ENCODE measurements around the gene MB.
"Not testable (repeated sequence)": the region's sequence is repeated elsewhere in the genome, so short reads cannot be mapped to it uniquely, and the experiment has no call there.

Gene MB

GRCh38 chr22:35624547-35624946 lies 7.4 kb upstream of the MB start:
- FAIRE-seq (no peak), DNase-seq (ENCODE audit: insufficient read length, low spot score) (no peak)
- TF ChIP-seq CTCF (IDR thresholded peaks at IDR 0.05; ENCODE audit: insufficient read depth, missing control alignments): no peak

DNA sequence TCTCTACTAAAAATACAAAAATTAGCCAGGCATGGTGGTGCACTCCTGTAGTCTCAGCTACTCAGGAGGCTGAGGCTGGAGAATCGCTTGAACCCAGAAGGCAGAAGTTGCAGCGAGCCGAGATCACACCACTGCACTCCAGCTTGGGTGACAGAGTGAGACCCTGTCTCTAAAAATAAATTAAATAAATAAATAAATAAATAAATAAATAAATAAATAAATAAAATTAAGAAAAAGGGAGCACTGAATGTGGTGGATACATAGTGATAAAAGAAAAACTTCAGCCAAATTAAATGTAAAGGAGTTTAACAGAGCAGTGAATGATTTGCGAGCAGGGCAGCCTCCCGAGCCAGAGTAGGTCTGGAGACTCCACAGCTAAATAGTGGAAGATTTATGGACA lies 6.8 kb upstream of the MB start:
- not testable (repeated sequence) for FAIRE-seq

GRCh38 chr22:35622191-35622913 lies 5.2 kb upstream of the MB start:
- no peak for DNase-seq (ENCODE audit: insufficient read length, low spot score)
- FAIRE-seq: no peak

More for the DNA sequence above, 6.8 kb upstream of the MB start:
- not testable (repeated sequence) for DNase-seq (ENCODE audit: insufficient read length, low spot score)

GRCh38 chr22:35621451-35621850 lies 4.3 kb upstream of the MB start:
- FAIRE-seq (no peak), DNase-seq (ENCODE audit: insufficient read length, low spot score) (no peak)
- no peak for TF ChIP-seq CTCF (IDR thresholded peaks at IDR 0.05; ENCODE audit: insufficient read depth, missing control alignments)

More at GRCh38 chr22:35622191-35622913, 5.2 kb upstream of the MB start:
- TF ChIP-seq CTCF (IDR thresholded peaks at IDR 0.05; ENCODE audit: insufficient read depth, missing control alignments): no peak

GRCh38 chr22:35620624-35621251 lies 3.6 kb upstream of the MB start:
- DNase-seq (ENCODE audit: insufficient read length, low spot score) (no peak), FAIRE-seq (no peak)
- no peak for TF ChIP-seq CTCF (IDR thresholded peaks at IDR 0.05; ENCODE audit: insufficient read depth, missing control alignments)

DNA sequence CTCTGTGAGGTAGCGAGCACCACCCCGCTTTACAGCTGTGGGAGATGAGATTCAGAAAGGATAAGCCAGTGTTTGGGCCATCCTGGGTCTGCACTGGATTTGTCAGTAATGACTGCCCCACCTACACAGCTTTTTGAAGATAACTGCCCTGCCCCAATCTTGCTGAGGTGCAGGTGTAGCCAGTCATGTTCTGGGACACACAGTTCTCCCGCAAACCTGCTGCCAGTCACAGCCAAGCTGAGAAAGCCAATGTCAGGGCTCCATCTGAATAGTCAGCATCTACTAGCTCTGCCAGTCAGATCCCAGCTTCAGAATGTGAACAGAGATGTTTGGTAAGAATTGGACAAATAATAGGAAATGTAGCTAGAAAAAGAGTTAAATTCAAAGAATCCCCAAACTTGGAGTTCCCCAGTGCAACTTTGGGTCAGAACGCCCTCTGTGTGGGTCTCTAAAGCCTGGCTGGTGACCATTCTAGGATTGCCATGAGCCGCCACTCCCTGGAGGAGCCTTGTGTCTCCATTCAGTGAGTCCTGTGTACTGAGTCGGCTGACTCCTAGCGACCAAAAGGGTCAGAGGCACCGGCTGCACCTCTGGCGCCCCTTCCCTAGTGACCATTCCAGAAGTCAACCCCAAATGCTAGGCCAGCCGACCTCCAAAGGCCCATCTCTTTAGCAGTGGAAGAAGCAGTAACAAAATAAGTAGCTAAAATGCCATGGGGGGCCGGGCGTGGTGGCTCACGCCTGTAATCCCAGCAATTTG lies 2.4 kb upstream of the MB start:
- FAIRE-seq: no peak
- TF ChIP-seq CTCF (IDR thresholded peaks at IDR 0.05; ENCODE audit: insufficient read depth, missing control alignments): no peak
- DNase-seq (ENCODE audit: insufficient read length, low spot score): no peak

DNA sequence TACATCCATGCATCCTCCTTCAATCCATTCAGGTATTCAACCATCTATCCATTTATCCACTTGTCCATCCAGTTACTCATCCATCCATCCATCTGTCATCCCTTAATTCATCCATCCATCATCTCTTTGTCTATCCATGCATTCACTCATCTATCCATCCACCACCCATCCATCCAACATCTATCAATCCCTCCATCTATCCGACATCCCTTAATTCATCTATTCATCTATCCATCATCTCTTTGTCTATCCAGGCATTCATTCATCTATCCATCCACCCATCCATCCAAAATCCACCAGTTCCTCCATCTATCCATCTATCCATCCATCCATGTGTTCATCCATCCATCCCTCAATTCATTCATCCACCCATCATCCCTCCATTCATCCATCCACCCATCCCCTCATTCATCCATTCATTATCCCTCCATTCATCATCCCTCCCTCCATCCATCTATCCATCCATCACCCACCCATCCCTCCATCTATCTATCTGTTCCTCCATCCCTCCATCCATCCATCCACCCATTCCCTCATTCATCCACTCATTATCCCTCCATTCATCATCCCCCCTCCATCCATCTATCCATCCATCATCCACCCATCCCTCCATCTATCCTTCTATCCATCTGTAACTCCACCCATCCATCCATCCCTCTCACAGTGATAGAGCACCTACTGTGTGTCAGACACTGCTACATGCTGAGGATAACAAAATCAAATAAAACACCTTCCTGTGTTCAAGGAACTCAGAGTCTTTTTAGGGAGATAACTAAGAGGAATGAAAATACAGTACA lies 1.5 kb upstream of the MB start:
- TF ChIP-seq CTCF (IDR thresholded peaks at IDR 0.05; ENCODE audit: insufficient read depth, missing control alignments): no peak
- FAIRE-seq (no peak), DNase-seq (ENCODE audit: insufficient read length, low spot score) (no peak)
